Activated CD4-positive, alpha-beta T cell treated with anti-CD3 and anti-CD28 coated beads, Interleukin-2, amount 10 ng/mL, durations not matched to agents 7 days and 5 days (primary cell): ENCODE results near the gene FAM83E. TPM values are rescaled to one million over a fixed set of nuclear protein-coding genes. Genes with fewer than 3 reads are reported as not detected.
"Not testable (repeated sequence)": the region's sequence is repeated elsewhere in the genome, so short reads cannot be mapped to it uniquely, and the experiment has no call there.

ENCODE experiments used
- CTCF ChIA-PET: fragments of 350-600 bp; sonication (Branson Sonifier 250); formaldehyde crosslinking; loops from one replicate; lab custom pipeline; 2021; ENCODE audit warnings: antibody characterized with exemption; lab: Charles Lee
- POLR2A ChIA-PET: fragments of 350-600 bp; sonication (Branson Sonifier 250); formaldehyde crosslinking; loops from one replicate; lab custom pipeline; 2021; ENCODE audit warnings: antibody characterized with exemption; lab: Charles Lee
- DNase-seq: peaks from one replicate; pipeline ENCODE4 v3.0.0-alpha.2; 2020
- H3K27ac Mint-ChIP-seq: one replicate; pipeline ENCODE4 v1.8.0; 2021; ENCODE audit warnings: mild to moderate bottlenecking, moderate library complexity, mixed read lengths
- H3K27me3 Mint-ChIP-seq: one replicate; pipeline ENCODE4 v1.8.0; 2021; ENCODE audit warnings: mixed read lengths
- H3K36me3 Mint-ChIP-seq: one replicate; pipeline ENCODE4 v1.8.0; 2021; ENCODE audit warnings: low read depth, mixed read lengths
- H3K4me1 Mint-ChIP-seq: one replicate; pipeline ENCODE4 v1.8.0; 2021; ENCODE audit warnings: mixed read lengths
- H3K4me3 Mint-ChIP-seq: one replicate; pipeline ENCODE4 v1.8.0; 2021; ENCODE audit warnings: mild to moderate bottlenecking, moderate library complexity, mixed read lengths
- H3K9me3 Mint-ChIP-seq: one replicate; pipeline ENCODE4 v1.8.0; 2021; ENCODE audit warnings: mixed read lengths
- total RNA-seq, 2 experiments: library from RNA; stranded (reverse); gene quantifications; one replicate each; pipeline ENCODE4 v1.2.3, GENCODE V29; 2021

Gene FAM83E
- 1 to 10 TPM; 2.5 TPM for total RNA-seq

DNA sequence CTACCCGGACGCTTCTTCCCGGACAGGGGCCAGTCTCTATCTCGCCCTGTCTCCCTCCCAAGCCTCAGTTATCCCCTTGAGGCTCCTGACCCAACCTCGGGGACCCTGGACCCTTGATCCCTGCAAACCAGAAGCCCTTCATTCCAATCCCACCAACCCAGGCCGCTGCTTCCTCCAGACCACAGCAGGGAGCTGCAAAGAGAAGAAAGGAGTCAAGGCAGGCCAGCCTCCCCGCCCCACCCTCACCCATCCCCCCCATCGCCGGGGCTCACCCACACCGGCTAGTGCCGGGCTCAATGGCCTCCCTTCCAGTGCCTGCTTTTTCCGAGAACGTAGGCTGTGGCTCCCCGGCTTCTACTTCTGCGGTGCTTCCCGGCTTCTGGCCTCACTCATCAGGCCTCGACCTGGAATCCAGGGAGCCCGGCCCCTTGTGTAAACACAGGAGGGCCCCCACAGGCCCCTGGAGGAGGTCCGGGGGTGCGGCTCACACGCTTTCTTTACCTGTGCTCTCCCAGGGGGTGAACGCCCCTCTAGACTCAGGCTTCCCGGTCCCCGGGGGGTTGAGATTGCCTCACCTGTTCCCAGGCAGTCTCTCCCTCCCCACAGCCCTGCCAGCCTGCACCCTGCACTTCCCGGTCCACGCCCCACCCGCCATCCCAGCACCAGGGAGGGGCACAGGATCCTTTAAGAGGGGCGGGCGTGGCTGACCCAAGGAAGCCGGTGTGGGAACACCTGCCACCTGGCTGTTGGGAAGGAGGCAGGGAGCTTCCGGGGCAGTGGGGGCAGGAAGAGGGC is at the start of gene FAM83E:
Gene FAM83E (minus strand): TSS at position 641 of the 795 bp plus-strand sequence. CDS start 1,704 bp downstream, outside the sequence.
- DNase-seq = no peak

DNA sequence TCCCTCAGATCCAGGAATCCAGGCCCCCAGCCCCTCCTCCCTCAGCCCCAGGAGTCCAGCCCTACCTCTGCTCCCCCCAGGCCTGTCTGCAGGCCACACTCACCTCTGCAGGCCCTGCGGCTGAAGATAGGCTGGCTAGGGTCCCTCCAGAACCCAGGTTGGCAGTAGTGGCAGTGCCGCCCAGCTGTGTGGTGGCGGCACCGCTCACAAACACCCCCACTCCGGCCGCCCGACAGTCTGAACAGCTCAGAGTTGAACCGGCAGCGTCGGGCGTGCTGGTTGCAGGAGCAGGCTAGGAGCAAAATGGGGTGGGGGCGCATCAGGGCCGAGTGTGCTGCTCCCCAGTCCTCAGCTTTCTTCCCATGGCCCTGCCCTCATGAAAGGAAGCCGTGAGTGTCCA is 49.6 kb upstream of the FAM83E start:
- peaks cover 14% of the 10 kb centered on the region for H3K4me1 Mint-ChIP-seq
- no peaks in the 10 kb centered on the region for H3K36me3 Mint-ChIP-seq
- no peak for DNase-seq
- POLR2A ChIA-PET = interaction anchor here (0.7 kb wide), 1 partner anchor 56 kb away, joined by 13 read pairs; no protein-coding TSS in a partner anchor
- CTCF ChIA-PET = no interaction called here
- H3K4me3 Mint-ChIP-seq = no peak overlapping the region
- H3K9me3 Mint-ChIP-seq = peaks cover 4% of the 10 kb centered on the region
- no peak overlapping the region for H3K27ac Mint-ChIP-seq
- no peaks in the 10 kb centered on the region for H3K27me3 Mint-ChIP-seq

More for the DNA sequence above, at the start of gene FAM83E:
- ChIA-PET CTCF (interaction anchor here (1.6 kb wide), 1 partner anchor 31 kb away, joined by 4 read pairs; no protein-coding TSS in a partner anchor), POLR2A (no interaction called here)
- peaks cover 40% of the 10 kb centered on the region for H3K36me3 Mint-ChIP-seq
- H3K9me3 Mint-ChIP-seq = no peaks in the 10 kb centered on the region
- peaks cover 23% of the 10 kb centered on the region for H3K4me1 Mint-ChIP-seq
- H3K27ac Mint-ChIP-seq = peak within 1 kb of the TSS; percentile 46
- H3K27me3 Mint-ChIP-seq = no peaks in the 10 kb centered on the region
- H3K4me3 Mint-ChIP-seq = no peak within 1 kb of the TSS

DNA sequence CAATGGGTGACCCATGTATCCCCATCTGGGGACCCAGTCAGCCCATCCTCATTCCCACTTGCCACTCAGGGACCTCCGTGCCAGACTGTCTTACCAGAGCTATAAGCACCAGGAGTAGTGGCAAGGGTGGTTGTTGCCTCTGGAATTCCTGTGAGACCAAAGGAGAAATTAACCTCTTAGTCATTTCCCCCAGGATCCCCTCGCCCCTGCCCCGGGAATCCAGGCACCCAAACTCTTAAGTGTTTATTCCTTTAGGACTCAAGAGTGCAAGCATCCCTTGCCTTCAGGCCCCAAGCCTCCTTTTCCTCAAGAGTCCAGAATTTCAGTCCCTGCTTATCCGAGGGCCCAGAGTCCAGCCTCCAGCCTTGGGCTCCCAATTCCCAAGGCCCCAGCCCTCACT is 48.8 kb upstream of the FAM83E start:
- POLR2A ChIA-PET = no interaction called here
- H3K4me3 Mint-ChIP-seq = no peak overlapping the region

DNA sequence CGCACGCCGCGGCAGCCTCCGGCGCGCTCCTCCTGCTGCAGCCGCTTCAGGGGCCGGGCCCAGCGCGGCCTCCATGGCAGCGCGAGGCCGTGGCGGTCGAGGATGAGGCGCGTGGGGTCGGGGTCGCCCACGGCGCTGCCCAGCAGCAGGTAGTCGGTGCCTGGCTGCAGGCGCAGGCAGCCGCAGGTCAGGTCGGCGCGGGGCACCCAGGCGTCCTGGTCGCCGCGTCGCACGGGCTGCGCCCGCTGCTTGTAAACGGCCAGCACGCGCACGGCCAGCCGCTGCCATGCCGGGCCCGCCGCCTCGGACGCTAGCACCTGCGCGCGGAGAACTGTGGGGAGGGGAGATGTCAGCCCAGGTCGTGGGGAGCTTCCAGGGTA is 46.8 kb upstream of the FAM83E start:
- POLR2A ChIA-PET = no interaction called here

More for the DNA sequence above, 48.8 kb upstream of the FAM83E start:
- CTCF ChIA-PET = no interaction called here
- Mint-ChIP-seq H3K4me1 (peaks cover 16% of the 10 kb centered on the region), H3K27ac (no peak overlapping the region), H3K27me3 (peaks cover 3% of the 10 kb centered on the region), H3K9me3 (peaks cover under 1% of the 10 kb centered on the region), H3K36me3 (no peaks in the 10 kb centered on the region)
- no peak for DNase-seq

DNA sequence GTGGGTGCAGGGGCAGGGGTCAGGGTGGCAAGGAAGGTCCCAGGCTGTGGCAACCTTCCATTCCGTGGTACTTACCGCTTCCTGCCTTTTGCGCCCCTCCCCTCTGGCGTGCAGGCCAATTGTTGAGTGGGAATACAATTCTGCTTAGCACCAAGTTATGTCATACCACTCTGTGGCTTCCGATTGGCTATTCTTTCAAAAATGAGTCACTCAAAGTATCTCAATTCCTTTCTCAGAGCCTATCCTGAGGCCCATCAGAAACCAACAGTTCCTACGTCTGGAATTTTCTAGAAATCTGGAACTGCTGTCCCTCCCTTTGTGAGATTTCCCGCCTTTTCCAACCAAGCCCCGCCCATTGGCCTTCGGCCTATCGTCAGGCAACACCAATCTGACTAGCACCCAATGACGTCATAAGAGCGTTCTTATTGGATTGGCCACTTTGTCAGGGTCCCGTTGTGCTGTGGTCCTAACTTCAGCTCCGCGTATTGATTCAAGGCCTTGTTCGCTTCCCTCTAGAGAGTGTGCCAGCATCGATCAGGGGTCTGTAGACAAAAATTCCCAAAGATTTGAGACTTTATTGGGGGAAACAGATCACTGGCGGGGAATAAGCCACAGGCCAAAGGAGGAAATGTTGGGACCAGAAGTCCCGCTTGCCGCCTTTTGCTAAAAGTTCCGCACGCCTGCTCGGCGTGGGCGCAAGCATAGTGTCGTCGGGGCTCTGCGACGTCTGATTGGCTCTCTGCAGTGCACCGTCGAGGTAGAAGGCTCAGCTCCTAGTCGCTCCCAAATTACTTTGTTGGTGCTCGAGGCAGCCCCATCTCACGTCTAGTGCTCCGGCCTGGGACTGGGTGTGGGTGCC is 46.2 kb upstream of the FAM83E start:
- Mint-ChIP-seq H3K36me3 (no peaks in the 10 kb centered on the region), H3K4me3 (peak overlapping the region; percentile 70), H3K27me3 (peaks cover 6% of the 10 kb centered on the region), H3K4me1 (peaks cover 19% of the 10 kb centered on the region), H3K27ac (peak overlapping the region; percentile 99), H3K9me3 (no peaks in the 10 kb centered on the region)
- POLR2A ChIA-PET = no interaction called here
- peak; percentile 89 for DNase-seq
- CTCF ChIA-PET = interaction anchor here (1.0 kb wide), 1 partner anchor 16 kb away, joined by 4 read pairs; the partner anchor contains the start of gene CA11

More for the DNA sequence above, 46.8 kb upstream of the FAM83E start:
- Mint-ChIP-seq H3K36me3 (no peaks in the 10 kb centered on the region), H3K27ac (peak overlapping the region; percentile 75), H3K27me3 (peaks cover 6% of the 10 kb centered on the region), H3K9me3 (no peaks in the 10 kb centered on the region), H3K4me3 (no peak overlapping the region), H3K4me1 (peaks cover 19% of the 10 kb centered on the region)
- no peak for DNase-seq
- CTCF ChIA-PET = interaction anchor here (1.0 to 1.3 kb wide), 2 partner anchors 10 to 16 kb away, joined by 3 to 4 read pairs; partner anchors contain the start of gene CA11

DNA sequence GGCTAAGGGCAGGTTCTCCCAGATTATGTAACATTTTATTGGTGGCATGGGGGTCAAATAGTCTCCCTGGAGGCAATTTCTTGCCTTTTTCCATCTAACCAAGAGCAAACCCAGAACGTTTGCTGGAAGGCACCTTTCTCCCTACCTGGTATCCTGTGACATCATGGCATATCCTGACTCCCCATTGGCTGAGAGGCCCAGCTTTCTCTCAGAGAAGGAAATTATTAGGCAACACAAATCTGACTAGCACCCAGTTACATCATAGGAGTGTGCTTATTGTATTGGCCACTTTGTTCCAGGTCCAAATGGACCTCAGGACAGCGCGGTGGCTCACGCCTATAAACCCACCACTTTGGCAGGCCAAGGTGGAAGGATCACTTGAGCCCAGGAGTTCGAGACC is 44.9 kb upstream of the FAM83E start:
- ChIA-PET POLR2A (no interaction called here), CTCF (interaction anchor here (0.7 to 0.9 kb wide), 2 partner anchors 14 to 53 kb away, joined by 3 to 7 read pairs; no protein-coding TSS in a partner anchor)
- Mint-ChIP-seq H3K27ac (no peak overlapping the region), H3K36me3 (no peaks in the 10 kb centered on the region), H3K27me3 (peaks cover 6% of the 10 kb centered on the region), H3K4me1 (peaks cover 20% of the 10 kb centered on the region), H3K4me3 (no peak overlapping the region), H3K9me3 (no peaks in the 10 kb centered on the region)
- DNase-seq = no peak

DNA sequence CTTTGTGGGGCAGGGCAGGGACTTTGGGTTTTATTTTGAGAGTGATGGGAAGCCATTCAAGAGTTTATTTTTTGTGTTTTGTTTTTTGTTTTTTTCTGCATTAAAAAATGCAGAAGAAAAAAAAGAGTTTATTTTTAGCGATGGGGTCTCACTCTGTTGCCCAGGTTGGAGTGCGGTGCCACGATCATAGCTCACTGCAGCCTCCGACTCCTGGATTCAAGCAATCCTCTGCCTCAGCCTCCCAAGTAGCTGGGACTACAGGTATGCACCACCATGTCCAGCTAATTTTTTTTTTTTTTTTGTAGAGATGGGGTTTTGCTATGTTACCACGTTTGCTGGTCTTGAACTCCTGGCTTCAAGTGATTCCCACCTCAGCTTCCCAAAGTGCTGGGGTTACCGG is 43.6 kb upstream of the FAM83E start:
- Mint-ChIP-seq H3K27ac (no peak overlapping the region), H3K9me3 (no peaks in the 10 kb centered on the region), H3K27me3 (peaks cover 6% of the 10 kb centered on the region), H3K4me1 (peaks cover 23% of the 10 kb centered on the region), H3K4me3 (no peak overlapping the region), H3K36me3 (no peaks in the 10 kb centered on the region)
- DNase-seq = no peak
- ChIA-PET POLR2A (no interaction called here), CTCF (no interaction called here)

DNA sequence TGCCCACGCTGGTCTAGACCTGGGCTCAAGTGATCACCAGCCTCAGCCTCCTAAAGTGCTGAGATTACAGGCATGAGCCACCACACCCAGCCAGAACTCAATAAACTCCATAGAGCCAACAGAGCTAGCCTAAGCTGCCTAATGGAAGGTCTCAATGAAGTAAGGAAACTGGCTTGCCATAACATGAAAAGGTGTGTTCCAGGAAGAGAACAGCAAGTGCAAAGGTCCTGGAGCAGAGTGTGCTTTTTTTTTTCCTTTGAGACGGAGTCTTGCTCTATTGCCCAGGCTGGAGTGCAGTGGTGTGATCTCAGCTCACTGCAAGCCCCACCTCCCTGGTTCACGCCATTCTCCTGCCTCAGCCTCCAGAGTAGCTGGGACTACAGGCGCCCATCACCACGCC is 43.0 kb upstream of the FAM83E start:
- H3K27me3 Mint-ChIP-seq, H3K27ac Mint-ChIP-seq, DNase-seq, H3K36me3 Mint-ChIP-seq, H3K4me3 Mint-ChIP-seq, H3K9me3 Mint-ChIP-seq, POLR2A ChIA-PET: not testable (repeated sequence)
- peaks cover 26% of the 10 kb centered on the region for H3K4me1 Mint-ChIP-seq
- CTCF ChIA-PET = interaction anchor here (1.0 kb wide), 1 partner anchor 12 kb away, joined by 3 read pairs; the partner anchor contains the start of gene CA11

DNA sequence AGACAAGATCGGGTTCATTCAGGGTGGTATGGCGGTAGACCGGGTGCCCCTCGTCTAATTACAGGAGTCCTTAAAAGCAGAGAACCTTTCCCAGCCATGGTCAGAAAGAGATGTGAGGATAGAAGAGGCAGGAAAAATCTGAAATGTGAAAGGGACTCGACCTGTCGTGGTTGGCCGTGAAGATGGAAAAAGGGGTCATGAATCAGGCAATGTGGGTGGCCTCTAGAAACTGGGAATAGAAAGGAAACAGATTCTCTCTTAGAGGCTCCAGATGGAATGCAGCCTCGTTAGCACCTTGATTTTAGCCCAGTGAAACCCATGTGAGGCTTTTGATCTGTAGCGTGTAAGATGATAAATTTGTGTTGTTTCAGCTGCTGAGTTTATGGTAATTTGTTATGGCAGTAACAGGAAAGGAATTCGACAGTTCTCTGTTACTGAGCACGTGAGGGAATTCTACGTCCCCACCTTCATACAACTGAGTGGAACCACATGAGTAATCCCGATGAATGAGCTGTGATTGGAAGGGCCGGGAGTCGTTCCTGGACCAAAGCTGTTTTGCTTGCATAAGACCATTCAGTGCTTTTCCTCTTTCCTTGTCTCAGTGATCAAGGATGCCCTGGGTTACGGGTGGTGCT is 42.1 kb upstream of the FAM83E start:
- CTCF ChIA-PET = interaction anchor here (1.0 kb wide), 1 partner anchor 11 kb away, joined by 3 read pairs; the partner anchor contains the start of gene CA11
- DNase-seq = no peak
- Mint-ChIP-seq H3K4me1 (peaks cover 30% of the 10 kb centered on the region), H3K9me3 (no peaks in the 10 kb centered on the region), H3K4me3 (no peak overlapping the region), H3K27me3 (peaks cover 6% of the 10 kb centered on the region), H3K27ac (no peak overlapping the region), H3K36me3 (no peaks in the 10 kb centered on the region)
- POLR2A ChIA-PET = no interaction called here

DNA sequence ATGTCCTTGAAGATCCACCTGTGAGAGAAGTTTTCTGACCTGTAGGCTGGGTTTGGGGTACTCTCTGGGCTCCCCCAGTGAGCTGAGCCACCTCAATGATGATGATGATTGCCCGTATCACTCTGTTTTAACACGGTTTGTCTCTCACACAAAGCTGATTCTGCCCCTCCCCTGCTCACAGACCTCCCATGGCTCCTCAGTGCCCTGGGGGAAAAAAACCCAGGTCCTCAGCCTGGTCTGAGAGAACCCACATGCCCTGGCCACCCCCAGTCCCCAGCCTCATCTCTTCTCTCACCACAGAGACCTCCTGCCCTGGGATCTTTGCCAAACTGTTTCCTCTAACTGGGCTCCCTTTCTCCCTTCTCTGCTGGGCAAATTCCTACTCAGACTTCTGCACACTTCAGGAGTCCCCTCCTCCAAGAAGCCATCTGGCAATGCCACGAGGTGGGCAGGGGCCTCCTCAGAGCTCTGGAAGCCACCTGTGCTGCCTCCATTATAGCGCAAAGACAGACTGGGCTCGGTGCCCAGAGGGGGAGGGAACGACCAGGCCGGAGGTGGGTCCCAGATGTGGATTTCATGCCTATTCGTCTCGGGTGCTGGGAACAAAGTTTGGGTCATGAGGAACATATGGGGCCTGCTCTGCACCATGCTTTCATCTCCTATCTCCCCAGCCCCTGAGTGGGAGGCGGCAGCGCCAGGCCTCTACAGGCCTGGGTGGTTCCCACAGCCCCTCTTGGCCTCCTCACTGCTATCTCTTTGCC is 39.6 kb upstream of the FAM83E start:
- Mint-ChIP-seq H3K4me1 (peaks cover 29% of the 10 kb centered on the region), H3K9me3 (no peaks in the 10 kb centered on the region), H3K4me3 (no peak overlapping the region), H3K27ac (peak overlapping the region; percentile 27), H3K27me3 (peaks cover 6% of the 10 kb centered on the region), H3K36me3 (no peaks in the 10 kb centered on the region)
- no peak for DNase-seq
- POLR2A ChIA-PET = no interaction called here
- CTCF ChIA-PET = interaction anchor here (1.5 kb wide), 1 partner anchor 8 kb away, joined by 4 read pairs; the partner anchor contains the start of gene CA11

DNA sequence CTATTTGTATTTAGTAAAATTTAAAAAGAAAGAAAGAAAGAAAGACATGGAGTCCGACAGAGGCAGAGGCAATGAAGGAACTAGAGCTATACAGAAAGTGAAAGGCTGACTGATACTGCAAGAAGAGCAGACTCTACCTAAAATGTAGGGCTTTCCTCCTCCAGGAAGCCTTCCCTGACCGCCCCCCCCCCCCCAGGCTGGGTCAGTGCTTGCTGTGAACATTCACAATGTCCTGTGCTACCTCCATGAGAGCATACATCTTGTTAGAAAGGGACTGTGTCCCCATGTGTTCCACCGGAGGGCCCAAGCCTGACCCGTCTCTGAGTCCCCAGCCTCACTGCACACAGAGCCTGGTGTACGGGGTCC is 36.8 kb upstream of the FAM83E start:
- H3K4me3 Mint-ChIP-seq = no peak overlapping the region
- POLR2A ChIA-PET = no interaction called here
- no peaks in the 10 kb centered on the region for H3K36me3 Mint-ChIP-seq
- no peak for DNase-seq
- CTCF ChIA-PET = interaction anchor here (1.6 kb wide), 1 partner anchor 13 kb away, joined by 3 read pairs; no protein-coding TSS in a partner anchor
- no peaks in the 10 kb centered on the region for H3K9me3 Mint-ChIP-seq
- peak overlapping the region; percentile 69 for H3K27ac Mint-ChIP-seq
- H3K27me3 Mint-ChIP-seq = no peaks in the 10 kb centered on the region
- H3K4me1 Mint-ChIP-seq = peaks cover 45% of the 10 kb centered on the region
